Measurements from ENCODE around the gene PRDX1.

- TF ChIP-seq USF1 (IDR thresholded peaks at IDR 0.05): no peak
- TF ChIP-seq RAD21 (IDR thresholded peaks at IDR 0.05; ENCODE audit: low read depth): no peak
- no peak for TF ChIP-seq EP300 (IDR thresholded peaks at IDR 0.05; ENCODE audit: borderline replicate concordance)
- TF ChIP-seq NFIC (IDR thresholded peaks at IDR 0.05): no peak
- TF ChIP-seq CREB1 (IDR thresholded peaks at IDR 0.05; ENCODE audit: low read depth): no peak
- no peak for TF ChIP-seq ZBTB7A (IDR thresholded peaks at IDR 0.05; ENCODE audit: low read depth)
- TF ChIP-seq REST (IDR thresholded peaks at IDR 0.05; ENCODE audit: low read depth): no peak
- no peak for TF ChIP-seq EGR1 (IDR thresholded peaks at IDR 0.05)
- no peak for TF ChIP-seq CEBPB (IDR thresholded peaks at IDR 0.05)
These were observed 31.5 kb downstream of the PRDX1 start for GRCh38 chr1:45490121-45490625.

Measured in Ishikawa (cell line).